GM18907 (cell line): ENCODE data around the gene RYR3.
"Not testable (repeated sequence)": the region's sequence is repeated elsewhere in the genome, so short reads cannot be mapped to it uniquely, and the experiment has no call there.

ENCODE experiments used
- ATAC-seq: cut with Tn5 transposase; IDR thresholded peaks from one replicate; pipeline ENCODE4 v1.9.1; 2021; ENCODE audit warnings: mild to moderate bottlenecking, moderate library complexity; ENCODE audit not compliant: unreplicated experiment

RYR3 gene

DNA sequence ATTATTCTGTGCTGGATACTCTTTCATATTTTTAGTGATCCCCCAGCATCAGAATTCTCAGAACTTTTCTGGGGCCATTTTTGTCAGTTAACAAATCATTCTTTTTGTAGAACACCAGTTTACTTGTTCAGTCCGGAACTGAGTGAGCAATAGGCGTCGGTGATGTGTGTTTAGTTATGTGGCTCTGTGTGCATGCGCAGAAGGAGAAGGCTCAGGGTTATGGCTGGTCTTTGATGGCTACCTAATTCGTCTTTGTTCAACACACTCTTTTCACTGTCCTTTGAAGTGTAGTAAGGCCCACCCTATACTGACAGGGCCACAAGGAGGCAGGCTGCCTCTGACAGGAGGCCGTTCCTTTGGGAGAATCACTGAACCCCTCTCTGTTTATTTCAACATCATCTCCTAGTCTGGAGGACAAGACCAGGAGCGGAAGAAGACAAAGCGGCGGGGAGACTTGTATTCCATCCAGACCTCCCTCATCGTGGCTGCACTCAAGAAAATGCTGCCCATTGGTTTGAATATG, 499.4 kb downstream of the RYR3 start:
- ATAC-seq, result no peak

DNA sequence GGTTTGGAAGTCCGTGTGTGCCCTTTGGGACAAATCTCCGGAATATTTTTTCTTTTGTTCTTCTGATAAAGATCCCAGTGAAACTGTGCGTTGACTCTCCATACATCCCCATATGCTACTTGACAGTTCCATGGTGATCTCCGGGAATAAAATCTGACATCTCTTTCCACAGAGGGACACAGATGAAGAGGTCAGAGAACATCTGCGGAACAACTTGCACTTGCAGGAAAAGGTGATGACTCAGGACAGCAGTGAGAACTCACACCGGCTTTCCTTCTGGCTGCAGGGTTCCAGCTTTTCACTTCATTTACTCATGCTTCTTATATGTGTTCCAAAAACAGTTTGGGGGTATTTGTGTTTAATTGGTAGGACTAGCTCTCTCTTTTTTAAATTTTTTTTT, 500.0 kb downstream of the RYR3 start:
- ATAC-seq, result no peak

DNA sequence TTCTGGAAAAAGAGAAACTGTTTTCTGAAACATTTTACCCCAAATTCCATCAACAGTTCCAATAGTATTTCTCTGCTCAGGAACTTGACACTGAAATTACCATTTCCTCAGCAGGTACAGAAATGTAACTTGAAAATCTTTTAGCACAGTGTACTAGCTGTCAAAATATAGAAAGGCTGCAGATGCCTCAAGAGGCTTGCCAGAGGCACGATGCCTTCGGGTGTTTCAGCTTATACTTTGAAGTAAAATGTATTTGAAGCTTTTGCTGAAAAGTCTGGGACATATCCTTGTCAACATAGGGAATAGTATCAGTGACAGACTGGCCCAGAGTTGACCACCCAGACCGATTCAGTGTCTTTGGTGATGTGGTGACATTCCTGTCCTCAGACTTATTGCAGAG, 503.1 kb downstream of the RYR3 start:
- no peak for ATAC-seq

DNA sequence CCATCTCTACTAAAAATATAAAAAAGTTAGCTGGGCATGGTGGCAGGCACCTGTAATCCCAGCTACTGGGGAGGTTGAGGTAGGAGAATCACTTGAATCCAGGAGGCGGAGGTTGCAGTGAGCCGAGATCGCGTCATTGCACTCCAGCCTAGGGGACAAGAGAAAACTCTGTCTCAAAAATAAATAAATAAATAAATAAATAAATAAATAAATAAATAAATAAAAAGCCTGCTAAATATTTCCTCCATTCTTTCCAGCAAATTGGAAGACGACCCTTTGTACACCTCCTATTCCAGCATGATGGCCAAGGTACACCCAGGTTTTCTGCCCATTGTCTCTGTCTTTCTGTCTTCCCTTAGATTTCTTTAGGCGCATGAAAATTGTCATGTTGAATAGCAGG, 508.7 kb downstream of the RYR3 start:
- ATAC-seq, result not testable (repeated sequence)

DNA sequence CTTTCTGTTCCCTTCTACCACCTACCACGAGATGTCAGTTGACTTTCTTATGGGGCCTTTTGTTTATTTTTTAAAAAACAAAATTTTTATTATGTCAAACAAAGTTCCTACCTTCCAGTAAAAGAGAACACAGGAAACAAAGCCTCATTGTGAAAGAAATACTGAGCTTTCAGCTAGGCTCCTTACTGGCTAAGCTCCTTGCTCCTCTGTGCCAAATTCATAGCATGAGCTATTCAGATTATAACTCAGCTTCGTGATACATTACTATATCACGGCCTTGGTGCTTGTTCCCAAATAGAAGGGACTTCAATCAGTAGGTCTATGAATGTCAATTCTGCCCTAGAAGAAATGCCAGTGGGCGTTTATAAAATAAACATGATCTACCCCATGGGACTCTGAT, 511.7 kb downstream of the RYR3 start:
- no peak for ATAC-seq

DNA sequence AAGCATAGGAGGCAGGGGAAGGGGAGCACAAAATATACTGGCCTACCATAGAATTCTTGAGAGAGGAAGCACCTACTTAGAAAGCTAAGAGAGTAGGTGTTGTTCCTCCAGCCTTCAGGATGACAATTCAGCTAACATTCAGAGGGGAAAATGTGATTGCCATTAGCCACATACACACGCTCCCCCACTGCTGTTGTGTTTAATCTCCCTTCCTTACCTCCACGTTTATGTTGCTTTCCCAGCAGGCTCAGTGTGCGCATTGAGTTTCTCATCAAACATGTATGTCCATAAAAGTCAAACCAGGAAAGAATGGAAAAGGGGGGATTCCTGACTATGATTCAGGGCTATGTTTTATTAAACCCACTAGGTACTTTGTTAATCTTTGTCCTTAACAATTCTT, 512.4 kb downstream of the RYR3 start:
- ATAC-seq, result no peak

DNA sequence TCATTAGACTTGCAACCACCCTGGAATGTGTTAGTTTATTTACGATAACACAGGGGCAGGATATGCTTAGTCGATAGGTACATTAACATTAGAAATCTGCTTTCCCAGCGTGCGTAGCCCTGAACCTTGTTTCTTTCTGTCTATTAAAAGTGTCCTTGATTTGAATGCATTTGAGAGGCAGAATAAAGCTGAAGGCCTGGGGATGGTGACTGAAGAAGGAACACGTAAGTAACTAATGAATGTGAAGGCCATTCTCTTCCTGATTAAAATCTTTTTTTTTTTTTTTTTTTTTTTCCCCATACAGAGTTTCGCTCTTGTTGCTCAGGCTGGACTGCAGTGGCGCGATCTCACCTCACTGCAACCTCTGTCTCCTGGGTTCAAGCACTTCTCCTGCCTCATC, 514.7 kb downstream of the RYR3 start:
- ATAC-seq, result no peak

DNA sequence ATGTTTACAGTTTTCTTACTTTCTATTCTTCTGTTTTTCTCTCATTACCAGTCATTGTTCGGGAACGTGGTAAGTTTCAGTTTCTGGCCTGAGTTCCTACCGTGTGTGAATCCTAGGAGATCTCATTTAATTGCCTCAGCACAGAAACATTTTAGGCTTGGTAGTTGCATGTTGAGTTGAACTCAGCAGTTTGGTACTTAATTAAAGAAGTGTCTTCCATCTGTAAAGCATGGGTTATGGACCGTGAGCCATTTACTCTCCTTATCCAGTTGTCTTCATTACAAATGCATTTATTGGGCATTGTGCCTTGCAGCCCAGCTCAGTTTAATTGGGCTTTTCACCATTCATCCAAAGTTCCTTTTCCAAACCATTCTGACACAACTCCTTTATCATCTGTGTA, 515.4 kb downstream of the RYR3 start:
- ATAC-seq, result no peak

DNA sequence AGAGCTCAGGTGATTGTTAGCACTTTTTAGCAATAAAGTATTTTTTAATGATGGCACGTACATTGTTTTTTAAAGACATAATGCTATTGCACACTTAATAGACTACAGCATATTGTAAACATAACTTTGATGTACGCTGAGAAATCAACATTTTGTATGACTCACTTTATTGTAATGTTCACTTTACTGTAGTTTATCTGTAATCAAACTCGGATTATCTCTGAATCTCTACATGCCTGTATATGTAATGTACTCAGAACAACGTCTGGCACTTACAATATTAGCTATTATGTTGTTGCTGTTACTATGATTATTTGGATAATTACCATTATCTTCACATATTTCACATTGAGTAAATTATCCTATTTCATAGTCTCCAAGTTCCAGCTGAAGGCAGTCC, 519.6 kb downstream of the RYR3 start:
- no peak for ATAC-seq

DNA sequence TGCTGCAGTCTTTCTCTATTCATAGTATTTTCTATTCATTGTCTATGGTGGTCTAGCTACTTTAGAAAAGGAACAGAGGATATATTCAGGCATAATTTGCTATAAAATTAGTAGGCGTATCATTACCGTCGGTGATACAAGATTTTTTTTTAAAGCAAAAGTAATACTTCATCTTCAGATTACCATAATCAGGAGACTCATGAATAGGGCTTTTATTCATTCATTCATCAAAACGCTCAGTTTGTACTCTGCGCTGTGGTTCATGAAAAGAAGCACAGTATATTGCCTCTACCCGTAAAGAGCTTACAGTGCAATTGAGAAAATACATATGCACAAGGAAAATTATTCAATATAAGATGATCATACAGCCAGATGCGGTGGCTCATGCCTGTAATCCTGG, 520.9 kb downstream of the RYR3 start:
- no peak for ATAC-seq

DNA sequence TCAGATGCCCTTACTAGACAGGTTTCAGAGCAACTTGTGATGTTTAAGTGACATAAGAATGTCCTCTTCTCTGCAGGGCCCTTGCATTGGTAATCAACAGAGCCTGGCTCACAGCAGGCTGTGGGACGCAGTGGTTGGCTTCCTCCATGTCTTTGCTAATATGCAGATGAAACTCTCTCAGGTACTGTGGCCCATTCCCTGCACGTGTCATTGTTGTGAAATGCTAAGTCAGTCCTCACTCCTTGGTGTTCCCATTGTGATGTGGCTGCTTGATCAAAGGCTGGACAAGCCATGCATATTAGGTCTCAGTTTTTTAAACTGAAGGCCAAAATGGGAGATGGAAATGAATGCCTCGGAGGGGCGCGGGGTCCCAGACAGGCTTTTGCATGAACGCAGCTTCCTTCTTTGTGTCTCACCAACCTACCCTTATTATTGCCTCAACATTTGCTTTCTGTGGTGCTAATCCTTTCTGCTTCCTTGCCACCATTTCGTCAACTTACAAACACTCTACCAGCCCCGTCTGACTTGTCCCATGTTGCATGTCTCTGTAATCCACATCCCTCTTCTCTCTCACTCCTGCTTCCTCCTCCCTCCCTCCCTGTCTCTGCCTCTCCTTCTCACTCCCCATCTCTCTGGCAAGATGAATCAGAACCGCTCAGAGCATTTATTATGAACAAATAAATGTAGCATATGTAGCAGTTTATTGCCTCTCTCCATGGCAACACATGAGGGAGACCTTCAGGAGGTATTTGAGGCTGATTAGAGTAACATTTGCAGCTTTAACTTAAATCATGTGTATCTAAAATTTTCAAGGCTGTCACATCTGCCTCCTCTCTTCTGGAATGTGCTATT, 524.4 kb downstream of the RYR3 start:
- ATAC-seq, result no peak

DNA sequence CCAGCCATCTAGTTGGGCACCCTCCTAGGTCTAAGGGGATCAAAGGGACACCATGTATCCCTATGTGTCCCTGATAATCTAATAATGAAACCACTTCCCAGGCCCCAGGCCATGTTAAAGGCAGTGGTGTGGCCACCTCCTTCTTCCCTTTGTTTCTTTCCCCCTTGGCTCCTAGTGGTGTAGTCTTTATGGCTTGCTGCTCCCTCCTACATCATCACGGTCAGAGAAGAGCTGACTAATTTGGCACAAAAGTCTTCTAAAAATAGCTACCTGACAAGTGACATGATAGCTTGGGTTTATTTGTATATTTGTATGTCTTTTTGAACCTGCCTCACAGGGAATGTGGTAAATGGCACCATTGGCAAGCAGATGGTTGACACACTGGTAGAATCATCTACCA, 526.5 kb downstream of the RYR3 start:
- no peak for ATAC-seq

DNA sequence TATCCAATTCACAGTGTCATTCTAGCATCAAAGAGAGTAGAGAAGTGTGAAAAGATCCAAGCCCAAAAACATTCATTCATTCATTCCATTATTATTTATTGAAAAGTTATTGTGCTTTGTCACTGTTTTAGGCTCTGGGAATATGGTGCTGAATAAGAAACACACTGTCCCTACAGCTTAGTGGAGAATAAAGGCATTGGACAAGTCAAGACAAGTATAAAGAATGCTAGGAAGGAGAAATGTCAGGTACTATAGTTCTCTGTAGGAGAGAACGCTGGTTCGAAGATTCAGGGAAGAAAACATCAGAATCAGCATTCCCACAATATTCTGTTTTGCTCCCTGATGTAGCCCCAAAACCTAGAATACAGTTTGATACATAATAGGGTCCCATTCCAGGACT, 528.8 kb downstream of the RYR3 start:
- ATAC-seq, result no peak

DNA sequence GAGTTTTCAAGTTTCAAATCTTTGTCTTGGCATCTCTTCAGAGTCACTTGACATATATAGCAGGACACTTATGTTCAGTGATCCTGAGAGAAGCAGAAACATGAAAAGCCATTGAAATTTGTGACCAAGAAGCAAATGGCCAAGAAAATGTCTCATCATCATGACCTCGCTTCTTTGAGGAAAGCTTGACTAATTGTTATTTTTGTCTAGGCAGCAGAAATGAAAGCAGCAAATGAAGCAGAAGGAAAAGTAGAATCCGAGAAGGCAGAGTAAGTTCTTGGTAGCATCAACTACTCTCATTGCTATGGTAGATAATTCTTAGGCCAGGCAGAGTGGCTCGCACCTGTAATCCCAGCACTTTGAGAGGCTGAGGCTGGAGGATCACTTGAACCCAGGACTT, 529.8 kb downstream of the RYR3 start:
- ATAC-seq, result no peak

DNA sequence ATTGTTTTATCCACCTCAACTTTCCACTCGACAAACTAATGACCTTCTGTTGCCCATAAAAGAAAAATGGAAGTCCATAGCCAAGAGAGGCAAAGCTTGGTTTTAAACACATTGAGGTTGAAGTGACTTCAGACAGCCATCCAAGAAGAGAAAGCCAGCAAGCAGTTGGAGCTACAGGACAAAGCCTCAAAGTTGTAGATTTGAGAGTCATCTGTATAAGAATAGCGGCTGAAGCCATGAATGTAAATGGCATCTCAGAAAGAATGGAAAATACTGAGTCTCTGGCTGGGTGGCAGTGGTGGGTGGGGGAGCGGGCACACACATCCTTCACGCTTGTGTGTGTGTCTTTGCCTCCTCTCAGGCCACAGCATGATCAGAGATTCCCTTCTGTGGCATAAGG, 533.4 kb downstream of the RYR3 start:
- no peak for ATAC-seq

DNA sequence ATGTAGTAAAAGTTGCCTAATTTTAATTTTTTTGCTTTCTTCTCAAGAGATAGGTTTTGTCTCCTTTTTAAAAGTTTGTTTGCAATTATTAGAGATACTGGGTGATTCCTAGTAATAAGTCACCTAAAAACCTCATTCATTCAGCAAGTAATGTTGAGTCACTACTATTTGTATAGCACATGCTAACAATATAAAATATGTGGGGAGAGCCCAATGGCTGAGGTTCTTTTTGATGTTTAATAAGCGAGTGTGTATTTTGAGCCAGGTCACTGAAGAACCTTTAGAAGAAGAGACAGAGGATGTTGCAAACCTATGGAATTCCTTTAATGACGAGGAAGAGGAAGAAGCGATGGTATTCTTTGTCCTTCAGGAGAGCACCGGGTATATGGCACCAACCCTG, 533.8 kb downstream of the RYR3 start:
- ATAC-seq, result no peak

DNA sequence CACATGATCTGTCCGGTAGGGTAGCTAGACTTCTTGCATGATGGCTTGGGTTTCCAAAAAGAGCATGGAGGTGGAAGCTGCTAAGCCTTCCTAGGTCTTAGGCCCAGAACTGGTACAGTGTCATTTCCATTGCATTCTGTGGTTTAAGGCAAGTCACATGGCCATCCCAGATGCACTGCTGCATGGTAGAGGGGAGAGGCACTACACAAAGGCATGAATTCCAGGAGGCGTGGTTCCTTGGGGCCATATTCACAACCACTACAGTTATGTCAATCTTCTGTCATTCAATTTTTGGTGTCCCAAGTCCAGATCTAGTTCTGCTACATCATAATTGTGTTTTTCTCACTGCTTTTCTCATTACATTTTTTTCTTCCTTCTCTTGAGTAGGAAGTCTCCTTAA, 535.4 kb downstream of the RYR3 start:
- no peak for ATAC-seq

DNA sequence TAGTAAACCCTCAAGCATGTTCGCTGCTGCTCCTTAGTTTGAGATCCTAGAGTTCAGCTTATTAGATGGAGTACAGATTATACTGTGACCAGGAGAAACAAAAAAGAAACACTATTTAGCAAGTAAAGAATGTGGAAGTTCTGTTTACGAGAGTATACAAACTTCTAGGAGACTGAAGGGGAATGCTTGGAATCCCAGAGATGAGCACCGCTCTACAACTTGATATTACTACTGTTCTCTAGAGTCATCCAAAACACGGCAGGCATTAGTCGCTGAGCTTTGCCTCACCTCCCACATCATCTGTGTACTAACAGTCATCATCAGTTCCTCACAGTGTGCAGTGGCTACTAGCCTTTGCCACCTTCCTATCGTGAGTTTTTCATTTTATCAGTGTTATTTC, 536.1 kb downstream of the RYR3 start:
- ATAC-seq, result no peak

DNA sequence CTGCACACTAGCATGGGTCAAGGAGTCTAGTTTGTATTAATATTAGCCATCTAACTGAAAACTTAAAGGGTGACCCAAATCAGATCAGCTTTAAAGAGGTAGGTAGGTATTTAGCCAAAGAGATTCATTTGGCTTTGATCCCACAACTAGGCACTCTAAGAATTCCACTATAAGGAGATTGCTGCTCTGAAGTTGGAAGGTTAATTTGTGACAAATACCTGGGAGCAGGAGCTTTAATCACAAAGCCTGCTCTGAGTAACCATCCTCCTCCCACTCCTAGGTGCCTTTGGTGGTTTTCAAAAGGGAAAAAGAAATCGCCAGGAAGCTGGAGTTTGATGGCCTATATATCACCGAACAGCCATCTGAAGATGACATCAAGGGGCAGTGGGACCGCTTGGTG, 537.2 kb downstream of the RYR3 start:
- no peak for ATAC-seq

DNA sequence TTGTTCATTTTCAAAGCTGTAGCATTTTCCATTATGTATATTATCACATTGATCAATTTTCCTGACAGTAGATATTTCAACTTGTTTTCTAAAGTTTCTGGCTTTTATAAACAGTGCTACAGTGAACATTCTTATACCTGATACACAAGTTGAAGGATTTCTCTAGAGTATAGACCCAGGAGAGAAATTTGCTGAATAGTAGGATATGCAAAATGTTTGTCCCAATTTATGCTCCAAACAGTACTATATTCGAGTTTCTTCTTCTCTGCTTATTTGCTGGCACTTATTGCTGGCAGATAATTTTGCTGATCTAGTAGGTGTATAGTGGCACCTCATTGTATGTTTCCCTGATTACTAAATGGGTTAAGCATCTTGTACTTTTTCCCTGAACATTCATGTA, 540.3 kb downstream of the RYR3 start:
- no peak for ATAC-seq

DNA sequence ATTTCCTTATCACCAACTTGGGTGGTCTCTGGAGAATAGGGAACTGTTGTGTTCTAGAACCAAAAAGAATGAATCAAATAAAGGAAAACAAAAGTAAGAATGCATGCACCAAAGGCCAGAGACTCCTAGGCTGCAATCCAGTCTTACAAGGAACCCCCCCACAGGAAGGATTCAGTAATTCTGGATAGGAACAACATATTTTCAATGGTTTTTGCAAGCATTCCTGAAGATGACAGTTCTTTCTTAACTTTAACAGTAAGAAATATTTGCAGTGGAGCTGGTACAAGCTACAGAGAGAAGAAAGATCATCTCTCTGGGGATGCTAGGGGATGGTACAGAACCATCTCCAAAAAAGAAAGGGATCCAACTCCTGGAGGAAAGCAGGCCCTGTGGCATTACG, 541.3 kb downstream of the RYR3 start:
- ATAC-seq, result no peak

DNA sequence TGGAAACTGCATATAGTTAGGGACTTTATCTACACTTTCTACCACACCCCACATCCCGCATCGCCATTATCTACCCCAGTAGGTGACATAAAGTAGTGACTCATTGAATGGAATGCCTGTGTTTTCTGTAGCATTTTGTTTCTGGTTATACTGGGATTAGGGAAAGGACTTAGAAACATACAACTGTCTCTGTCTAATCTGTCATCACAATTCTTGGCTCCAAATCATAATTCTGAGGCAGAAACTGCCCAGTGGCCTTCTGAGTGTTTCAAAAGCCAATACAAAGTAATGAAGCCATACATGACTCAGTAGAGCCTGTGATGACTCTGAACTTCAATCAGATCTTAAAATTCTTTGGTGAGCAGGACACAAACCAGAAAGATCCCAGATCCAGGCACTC, 541.8 kb downstream of the RYR3 start:
- ATAC-seq, result no peak

DNA sequence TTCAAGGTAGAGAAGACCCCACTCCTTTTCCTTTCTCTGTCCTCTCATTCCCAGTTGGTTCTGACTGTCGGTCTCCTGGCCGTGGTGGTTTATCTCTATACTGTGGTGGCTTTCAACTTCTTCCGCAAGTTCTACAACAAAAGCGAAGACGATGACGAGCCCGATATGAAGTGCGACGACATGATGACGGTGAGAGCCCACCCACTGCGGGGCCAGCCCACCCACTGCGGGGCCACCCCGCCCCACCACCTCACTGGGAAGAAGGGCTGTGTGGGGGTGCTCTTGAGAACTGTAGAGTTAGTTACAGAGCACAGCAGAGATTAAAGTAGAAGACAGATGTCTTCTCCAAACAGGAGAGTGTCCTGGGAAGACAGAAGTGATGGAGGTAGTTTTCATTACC, 547.0 kb downstream of the RYR3 start:
- no peak for ATAC-seq
